ENCODE results near the gene CFAP73.

CFAP73 gene

DNA sequence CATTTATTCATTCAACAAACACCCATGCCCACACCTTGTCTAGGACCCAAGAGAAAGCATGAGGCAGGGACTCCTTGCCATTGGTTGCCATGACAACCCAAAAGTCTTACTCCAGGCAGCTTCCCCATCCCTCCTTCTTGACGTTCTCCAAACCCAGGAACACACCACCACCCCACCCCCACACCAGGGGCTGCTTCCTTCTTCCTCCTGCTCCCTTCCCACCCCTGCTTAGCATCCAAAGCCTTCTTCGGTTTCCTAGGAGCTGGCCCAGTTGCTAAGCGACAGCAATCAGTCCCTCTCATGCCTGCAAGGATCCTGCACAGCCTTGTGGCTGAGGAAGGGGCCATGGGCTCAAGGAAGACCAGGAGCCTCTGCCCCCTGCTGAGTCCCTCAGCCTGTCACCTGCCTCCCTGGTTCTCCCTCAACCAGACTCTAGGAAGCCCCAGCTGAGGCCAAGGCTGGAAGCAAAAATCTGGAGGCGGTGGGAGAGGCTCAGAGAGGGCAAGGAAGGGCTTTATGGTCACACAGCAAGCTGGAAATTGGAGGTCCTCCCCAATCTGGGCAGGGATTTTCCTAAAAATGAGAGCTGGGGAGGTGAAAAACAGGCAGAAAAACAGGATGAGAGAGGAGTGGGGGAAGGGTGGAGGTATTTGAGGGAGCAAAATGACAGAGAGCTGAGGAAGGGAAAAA lies 29.4 kb upstream of the CFAP73 start:
- in situ Hi-C loops (cut with MboI; ENCODE audit: low sequenced_read_pairs) = no loop called here

DNA sequence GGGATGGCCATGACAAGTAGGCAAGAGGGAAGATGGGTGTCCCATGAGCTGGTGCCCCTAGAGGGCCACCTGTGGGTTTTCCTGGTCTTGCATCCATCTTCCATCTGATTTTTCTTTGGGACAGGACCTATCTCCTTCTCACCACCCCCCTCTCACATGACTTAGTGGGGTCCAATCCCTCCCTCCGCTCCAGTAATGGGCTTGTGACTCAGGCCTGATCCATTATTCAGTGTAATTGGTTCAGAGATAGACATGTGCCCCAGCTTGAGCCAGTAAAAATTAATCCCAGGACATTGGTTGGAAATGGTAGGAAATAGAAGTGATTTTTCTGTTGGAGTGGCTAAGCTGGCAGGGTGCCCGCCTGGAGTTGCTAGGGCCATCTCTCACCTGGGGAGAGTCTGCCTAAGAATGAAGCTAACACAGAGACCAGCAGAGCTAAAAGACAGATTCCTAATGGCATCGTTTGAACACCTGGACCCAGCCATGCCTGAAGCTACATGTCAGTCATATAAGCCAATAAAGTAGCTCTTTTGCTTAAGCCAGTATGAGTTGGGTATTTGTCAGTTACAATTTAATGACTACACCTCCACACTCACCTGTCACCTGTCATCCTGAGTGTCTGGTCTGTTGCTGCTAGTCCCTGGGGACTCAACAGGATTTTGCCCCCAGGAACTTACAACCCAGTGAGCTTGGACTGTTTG lies 28.7 kb upstream of the CFAP73 start:
- in situ Hi-C loops (cut with MboI; ENCODE audit: low sequenced_read_pairs) = no loop called here

DNA sequence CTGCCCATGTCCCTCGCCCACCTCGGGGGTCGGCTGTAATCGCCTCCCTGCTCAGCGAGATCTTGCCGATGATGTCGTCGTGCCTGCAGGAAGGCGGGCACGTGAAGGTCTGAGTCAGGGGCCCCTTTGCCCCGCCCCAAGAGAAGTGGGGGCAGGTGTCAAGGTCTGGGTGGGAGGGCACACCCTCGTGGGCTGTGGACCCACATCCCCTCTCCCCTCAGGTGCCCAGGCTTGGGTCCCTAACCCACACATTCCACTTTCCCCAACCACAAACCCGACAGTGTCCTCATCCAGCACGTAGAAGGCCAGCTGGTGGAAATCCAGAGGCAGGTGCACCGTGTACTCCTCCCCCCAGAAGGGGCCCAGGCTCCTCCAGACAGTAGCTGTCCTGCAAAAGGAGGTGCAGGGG lies 21.7 kb upstream of the CFAP73 start:
- in situ Hi-C loops (cut with MboI; ENCODE audit: low sequenced_read_pairs) = no loop called here

DNA sequence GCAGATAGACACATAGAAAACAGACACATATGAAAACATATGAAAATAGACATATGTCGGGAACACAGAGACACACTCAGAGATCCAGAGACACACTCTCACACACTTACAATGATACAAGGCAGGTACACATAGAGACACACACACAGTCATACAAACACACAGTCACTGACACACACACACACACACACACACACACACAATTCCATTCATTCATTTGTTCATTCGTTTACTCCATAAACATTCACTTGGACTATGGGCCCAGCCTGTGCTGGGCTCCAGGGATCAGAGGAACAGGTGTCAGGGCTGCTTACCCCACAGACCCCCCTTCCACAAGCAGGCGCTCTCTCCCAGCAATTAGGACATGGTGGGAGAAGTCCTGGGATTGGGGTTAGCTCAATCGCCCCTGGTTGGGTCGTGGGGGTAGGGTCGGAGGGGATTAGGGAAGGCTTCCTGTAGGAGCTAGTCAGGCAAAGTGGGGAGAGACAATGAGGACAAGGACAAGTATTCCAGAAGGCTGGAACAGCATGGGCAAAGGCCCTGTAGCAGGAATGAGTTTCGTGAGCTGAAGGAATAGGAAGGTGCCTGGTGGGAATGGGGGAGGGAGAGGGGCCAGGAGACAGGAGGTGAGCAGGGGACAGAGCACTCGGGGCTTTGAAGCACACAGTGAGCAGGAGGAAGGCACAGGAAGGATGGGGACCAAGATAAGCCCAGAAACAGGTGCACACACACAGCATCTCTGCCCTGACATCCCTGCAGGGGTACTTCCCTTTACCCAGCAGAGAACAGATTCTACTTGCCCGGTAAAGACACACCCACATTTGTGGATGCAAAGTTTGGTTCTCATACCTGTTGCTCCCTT lies 20.5 kb upstream of the CFAP73 start:
- in situ Hi-C loops (cut with MboI; ENCODE audit: low sequenced_read_pairs) = no loop called here

DNA sequence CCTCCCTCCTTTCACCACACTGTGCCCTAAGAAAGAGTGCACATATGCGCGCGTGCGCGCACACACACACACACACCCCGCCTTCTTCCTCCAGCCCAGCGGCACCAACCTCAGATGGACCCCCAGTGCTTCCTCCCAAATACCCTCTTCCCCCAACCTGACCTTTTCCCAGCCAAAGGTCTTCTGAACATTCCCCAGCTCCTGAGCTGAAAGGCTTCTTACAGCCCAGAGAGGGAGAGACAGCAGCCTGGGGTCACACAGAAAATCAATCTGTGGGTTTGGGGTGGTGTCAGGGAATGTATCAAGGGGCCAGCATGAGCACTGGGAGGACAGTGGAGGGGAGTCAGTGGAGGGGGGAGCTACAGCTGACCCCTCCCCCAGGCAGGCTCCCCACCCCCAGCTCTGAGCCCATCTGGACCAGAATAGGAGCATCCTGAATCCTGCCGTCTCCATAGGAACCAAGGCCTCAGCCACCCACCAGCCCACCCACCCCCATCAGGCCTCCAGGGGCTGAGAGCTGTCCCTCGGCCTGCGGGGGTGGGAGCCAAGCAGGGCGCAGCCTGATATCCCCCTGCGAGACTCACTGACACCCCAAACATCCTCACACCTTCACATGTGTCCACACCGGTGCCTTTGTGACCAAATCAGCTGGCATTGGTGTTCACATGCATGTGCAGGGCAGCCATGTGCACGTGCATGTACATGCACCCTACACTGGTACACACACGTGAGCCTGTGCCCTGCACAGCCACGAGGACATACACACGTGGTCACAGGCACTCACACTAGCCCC lies 19.7 kb upstream of the CFAP73 start:
- in situ Hi-C loops (cut with MboI; ENCODE audit: low sequenced_read_pairs) = no loop called here

DNA sequence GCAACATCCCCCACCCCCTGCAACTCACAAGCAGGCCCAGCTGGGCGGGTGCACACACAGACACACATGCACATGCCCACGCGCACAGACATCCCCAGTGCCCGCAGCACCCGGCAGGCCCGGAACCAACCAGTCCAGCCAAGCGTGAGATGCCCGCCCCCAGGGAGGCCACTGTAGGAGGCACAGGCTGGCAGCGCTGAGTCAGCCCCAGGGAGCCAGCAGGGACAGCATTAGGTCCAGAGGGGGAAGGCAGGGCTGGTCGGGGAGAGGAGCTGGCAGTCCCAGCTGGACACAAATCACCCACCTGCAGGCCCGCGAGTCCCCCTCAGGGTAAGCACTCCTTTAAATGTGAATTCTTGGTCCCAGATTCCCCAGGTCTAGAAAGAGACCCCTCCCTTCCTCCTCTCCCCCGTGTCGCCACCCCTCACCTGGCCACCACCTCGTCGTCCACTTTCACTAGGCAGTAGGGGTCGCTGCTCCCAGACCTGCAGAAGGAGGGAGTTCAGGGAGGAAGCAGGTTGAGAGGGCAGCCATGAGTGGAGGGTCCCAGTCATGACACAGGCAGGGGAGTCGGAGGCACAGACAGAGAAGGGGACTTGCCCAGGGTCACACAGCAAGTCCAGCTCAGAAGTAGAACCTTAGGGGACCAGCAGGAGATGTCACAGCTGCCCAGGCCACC lies 18.9 kb upstream of the CFAP73 start:
- in situ Hi-C loops (cut with MboI; ENCODE audit: low sequenced_read_pairs) = no loop called here

DNA sequence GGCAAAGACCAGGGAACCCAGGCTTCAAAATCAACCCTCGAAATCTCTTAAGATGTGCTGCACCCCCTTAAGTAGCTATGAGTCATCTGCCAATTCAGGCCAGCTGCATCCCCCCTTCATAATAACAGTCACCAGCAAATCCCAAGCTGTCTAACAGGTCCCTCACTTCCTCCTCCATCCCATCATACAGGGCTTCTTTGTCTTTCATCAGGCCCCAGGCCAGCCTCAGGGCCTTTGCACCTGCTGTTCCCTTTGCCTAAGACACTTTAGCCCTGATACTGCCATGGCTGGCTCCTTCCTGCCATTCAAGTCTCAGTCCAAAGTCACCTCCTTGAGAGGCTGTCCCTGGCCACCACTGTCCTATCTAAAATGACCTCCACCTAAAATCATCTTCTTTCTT lies 18.0 kb upstream of the CFAP73 start:
- in situ Hi-C loops (cut with MboI; ENCODE audit: low sequenced_read_pairs) = no loop called here

DNA sequence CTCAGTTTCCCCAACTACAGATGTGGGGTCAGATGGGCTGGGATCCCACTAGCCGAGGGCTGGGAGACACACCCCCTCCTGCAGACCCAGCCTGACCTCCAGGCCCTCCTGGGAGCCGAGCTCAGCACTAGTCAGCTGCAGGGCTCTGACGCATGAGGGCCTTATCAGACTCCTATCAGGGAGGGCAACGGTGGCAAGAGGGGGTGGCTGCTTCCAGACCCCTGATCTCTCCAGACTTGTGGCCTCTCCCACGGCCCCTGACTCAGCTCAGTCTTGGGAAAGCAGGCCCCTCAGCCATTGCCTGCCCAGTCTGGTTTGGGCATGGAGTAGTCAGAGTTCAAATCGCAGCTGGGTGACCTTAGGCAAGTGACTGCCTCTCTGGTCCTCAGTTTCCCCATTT lies 16.5 kb upstream of the CFAP73 start:
- in situ Hi-C loops (cut with MboI; ENCODE audit: low sequenced_read_pairs) = no loop called here

DNA sequence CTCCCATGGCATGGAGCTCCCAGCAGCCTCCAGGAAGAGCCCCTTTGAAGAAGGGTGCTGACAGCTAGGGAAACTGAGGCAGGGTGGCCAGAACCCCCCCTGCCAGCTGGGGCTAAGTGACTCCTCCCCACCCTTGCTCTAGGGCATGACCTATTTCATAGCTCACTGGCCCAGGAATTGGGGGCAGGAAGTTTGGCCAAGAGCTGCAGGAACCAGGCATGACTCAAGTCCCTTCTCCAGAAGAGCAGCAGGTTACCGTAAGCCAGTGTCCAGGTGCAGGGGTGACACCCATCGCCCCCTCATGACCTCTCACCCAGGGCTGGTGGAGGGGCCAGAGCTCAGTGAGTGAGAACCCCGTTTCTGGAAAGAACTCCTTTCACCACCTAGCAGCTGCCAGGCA lies 15.9 kb upstream of the CFAP73 start:
- in situ Hi-C loops (cut with MboI; ENCODE audit: low sequenced_read_pairs) = no loop called here

DNA sequence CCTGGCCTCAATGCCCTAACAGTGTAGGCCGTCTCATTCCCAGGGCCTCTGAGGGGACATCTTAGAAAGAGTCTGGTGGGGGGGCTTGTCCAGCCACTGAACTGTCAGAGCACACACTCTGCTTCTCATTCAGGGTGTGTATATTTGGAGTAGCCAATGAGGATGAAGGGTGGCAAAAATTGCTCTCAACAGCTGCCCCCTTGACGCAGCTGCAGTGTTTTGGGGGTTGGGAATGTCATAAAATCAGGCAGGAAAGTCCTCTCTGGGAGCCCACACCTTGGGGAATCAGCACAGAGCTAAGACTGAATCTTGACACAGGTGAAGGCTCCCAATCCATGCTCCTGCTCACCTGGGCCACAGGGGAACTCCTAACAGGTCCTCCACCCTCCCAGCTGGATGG lies 15.5 kb upstream of the CFAP73 start:
- in situ Hi-C loops (cut with MboI; ENCODE audit: low sequenced_read_pairs) = no loop called here

DNA sequence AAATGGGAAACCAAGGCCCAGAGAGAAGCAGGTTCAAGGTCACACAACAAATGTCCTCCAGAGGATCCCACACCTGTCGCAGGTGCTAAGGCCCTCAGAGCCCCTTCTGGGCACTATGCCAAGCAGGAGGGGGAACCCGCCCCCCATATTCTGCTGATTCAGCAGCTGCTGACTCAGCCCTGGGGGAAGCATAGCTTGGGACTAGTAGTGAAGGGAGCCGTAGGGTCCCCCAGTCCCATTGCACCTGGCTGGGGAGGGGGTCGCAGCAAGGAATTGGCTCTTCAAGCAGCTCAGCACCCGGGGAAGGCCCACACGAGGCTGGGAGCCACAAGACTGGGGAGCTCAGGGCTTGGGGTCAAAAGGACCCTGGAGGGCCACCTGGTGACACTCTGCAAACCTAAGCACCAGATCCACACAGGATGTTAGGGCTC lies 15.0 kb upstream of the CFAP73 start:
- in situ Hi-C loops (cut with MboI; ENCODE audit: low sequenced_read_pairs) = no loop called here

DNA sequence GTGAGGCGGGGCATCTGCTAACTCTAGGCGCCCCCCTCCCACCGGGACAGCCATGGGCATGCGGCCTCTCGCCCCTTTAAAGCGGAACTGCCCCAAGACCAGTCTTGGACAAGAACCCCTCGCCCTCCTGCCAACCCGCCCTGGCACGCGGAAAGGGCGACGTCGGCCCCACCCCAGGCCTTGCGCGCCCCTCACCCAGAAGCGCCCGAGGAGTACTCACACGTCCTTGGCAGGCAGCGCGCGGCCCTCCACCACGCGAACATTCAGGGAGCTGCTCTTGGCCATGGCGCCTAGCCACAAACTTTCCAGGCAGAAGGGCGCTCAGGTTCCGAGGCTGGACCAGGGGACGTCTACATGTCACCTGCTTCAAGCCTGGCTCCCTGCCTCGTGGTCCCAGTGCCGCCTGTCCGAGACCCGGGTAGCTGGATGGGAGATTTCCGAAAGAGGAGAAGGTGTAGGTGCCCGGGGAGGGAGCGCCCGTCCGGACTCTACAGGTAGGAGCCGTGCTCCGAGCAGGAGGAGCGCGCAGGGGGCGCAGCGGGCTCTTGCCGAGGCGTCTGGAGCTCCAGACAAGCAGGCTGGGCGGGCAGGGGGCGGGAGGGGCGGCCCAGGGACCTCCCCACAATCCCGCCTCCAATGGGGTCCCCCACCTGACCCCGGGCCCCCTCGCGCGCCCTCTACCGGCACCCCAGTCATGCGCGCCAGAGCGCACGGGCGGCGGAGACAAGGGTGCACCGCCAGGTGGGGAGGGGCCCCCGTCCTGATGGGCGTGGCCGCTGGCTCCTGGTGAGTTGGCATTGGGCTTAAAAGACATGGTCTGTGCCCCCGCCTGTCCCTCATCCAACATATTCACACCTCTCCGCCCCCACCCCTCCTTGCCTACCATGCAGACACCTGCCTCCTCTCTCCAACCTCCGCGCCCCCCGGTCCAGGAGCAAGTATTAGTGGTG lies 14.1 kb upstream of the CFAP73 start, which contains the start of gene RASAL1:
Gene RASAL1, minus strand, starts transcription at position 584 of the 950 bp plus-strand sequence. Its CDS starts 299 bp downstream, at position 285.
- in situ Hi-C loops (cut with MboI; ENCODE audit: low sequenced_read_pairs) = no loop called here

DNA sequence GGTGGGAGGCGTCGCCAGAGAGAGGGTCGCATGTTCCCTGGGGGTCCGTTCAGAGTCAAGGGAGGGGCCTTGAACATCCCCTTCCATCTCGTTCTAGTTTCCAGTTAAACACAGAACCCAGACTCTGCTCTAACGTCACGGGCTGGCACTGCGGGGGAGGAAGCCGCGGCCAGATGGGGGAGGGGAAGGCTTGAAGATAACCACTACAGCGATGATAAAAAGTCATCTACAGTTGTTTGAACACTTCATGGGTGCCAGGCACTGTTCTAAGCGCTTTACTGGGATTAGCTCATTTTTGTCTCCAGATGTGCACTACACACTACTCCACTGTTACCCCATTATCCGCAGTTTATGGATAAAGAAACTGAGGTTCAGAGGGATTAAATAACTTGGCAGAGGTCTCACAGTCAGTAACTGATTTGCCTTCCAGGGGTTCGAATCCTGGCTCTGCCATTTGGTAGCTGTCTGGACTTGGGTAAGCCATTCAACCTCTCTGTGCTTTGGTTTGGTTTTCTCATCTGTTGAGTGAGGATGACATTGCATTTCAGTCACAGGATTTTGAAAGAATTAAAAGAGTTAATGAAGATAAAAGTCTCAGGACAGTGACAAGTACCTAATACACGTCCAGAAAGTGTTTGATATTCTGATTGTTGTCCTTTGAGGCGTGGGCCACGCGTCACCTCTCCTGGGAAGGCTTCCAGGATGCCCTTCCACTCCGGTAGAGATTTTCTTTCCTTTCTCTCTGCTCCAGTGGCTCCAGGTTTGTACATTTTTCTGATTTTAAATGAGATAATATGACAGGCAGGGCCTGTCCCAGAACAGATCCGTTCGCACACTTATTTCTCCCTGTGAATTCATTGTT lies 13.2 kb upstream of the CFAP73 start:
- in situ Hi-C loops (cut with MboI; ENCODE audit: low sequenced_read_pairs) = no loop called here

DNA sequence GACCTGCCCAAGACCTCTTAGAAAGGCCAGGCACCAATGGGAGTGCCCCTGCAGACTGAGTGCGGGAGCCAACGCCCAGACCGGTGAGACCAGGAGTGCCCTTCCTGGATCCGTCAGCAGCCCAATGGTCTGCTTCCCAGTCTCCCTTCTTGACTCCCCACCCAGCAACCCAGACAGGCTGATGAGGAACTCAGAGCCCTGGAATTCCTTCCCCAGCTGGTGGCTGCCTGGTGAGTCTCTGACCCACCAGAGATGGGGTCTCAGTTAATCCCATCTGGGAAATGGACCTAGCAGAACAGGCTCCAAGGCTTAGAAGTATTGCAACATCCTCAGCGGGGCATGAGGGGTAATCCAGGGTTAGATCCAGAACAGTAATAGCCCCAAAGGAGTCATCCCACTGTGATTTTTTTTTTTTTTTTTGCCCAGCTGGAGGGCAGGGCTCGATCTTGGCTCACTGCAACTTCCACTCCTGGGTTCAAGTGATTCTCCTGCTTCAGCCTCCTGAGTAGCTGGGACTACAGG lies 12.5 kb upstream of the CFAP73 start:
- in situ Hi-C loops (cut with MboI; ENCODE audit: low sequenced_read_pairs) = no loop called here

DNA sequence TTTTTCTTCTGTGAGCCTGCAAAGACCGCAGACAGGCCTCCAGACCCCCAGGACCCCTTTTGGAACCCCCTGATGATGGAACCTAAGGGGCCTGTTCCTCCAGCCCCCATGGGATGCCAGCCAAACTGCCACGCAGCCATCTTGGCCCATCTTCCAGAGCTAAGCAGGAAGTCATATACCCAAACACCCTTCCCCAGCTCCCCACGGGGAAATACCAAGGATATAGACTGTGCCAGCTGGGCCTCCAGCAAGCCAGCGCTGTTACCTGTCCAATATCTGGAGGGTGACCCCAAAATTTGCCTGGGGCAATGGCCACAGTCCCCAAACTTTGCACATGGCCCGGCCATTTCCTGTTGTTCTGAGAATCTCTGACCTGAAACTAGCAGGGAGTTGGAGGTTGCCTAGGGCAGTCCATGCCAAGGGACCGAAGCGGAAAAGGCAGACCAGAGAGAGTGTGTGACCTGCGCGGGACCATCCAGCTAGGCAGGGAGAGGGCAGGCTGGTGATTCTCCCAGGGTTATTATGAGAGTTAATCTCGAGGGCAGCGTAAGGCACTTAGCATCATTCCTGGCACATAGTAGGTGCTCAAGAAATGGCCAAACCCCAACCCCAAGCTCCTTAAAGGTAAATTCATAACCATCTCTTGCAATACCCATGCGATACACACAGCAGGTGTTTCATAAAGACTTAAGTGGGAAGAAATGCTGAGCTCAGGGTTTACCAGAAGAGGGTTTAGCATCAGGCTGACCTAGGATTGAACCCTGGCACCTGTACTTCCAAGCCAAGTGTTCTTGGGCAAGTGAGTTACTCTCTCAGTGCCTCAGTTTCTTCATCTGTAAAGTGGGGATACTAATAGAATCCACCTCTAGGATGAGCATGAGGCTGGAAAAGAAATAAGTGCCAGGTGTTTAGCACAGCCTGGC lies 11.4 kb upstream of the CFAP73 start:
- in situ Hi-C loops (cut with MboI; ENCODE audit: low sequenced_read_pairs) = no loop called here

DNA sequence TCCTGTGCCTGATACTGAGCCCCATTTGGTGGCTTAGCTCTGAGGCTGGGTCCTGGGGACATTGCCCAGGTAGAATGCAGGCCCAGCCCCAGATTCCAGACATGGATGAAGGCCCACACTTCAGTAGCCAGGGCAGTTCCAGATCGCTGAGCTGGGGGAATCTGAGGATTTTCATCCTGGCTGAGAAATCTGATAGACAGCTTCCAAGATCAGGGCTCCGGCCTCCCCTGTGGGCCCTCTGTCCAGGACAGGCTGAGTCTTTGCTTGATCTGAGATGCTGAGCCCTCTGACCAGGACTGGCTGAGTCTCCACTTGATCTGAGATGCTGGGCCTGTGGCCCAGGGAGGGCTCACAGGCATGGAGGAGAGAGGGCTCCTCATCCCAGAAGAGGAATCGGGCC lies 10.7 kb upstream of the CFAP73 start:
- in situ Hi-C loops (cut with MboI; ENCODE audit: low sequenced_read_pairs) = no loop called here

DNA sequence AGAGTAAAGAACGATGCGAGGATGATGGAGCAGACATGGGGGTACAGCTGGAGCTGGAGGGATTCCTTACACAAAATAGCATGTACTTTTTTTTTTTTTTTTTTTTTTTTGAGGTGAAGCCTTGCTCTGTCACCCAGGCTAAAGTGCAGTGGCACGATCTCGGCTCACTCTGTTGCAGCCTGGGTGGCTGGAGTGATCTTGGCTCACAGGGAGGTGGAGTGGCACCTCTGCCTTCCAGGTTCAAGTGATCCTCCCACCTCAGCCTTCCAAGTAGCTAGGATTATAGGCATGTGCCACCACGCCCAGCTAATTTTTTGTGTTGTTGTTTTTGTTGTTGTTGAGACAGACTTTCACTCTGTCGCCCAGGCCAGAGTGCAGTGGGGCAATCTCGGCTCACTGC lies 8.8 kb upstream of the CFAP73 start:
- in situ Hi-C loops (cut with MboI; ENCODE audit: low sequenced_read_pairs) = no loop called here

All from hTERT RPE-1 (cell line).